ENCODE results near the gene MORC3.

- no peak for TF ChIP-seq CTCF (IDR thresholded peaks at IDR 0.05)
- TF ChIP-seq EZH2 (IDR thresholded peaks at IDR 0.05; ENCODE audit: borderline replicate concordance, insufficient read depth, low read depth, low read length, poor library complexity, severe bottlenecking) = no peak
These were observed 1.5 kb downstream of the MORC3 start for GRCh38 chr21:36321325-36322082.

Measured in B cell (primary cell).